GM19043 (cell line): Measurements from ENCODE around the gene TNFRSF14.
"Not testable (repeated sequence)": the region's sequence is repeated elsewhere in the genome, so short reads cannot be mapped to it uniquely, and the experiment has no call there.

ENCODE experiments used
- ATAC-seq: cut with Tn5 transposase; IDR thresholded peaks from one replicate; pipeline ENCODE4 v1.9.1; 2021; ENCODE audit warnings: low read depth; ENCODE audit not compliant: unreplicated experiment

TNFRSF14 gene

GRCh38 chr1:2537784-2538115 is 18.4 kb upstream of the TNFRSF14 start:
- ATAC-seq, result no peak

GRCh38 chr1:2538376-2538775 is 17.8 kb upstream of the TNFRSF14 start:
- ATAC-seq, result no peak

- ATAC-seq, result no peak
Observed at GRCh38 chr1:2538872-2539271, 17.3 kb upstream of the TNFRSF14 start.

- no peak for ATAC-seq
Observed at GRCh38 chr1:2539312-2539907, 16.8 kb upstream of the TNFRSF14 start.

- no peak for ATAC-seq
Observed at GRCh38 chr1:2540816-2541492, 15.2 kb upstream of the TNFRSF14 start.

- ATAC-seq, result no peak
Observed at GRCh38 chr1:2541619-2542245, 14.4 kb upstream of the TNFRSF14 start.

- no peak for ATAC-seq
Observed at GRCh38 chr1:2542246-2542915, 13.8 kb upstream of the TNFRSF14 start.

GRCh38 chr1:2543543-2544092 is 12.6 kb upstream of the TNFRSF14 start:
- no peak for ATAC-seq

GRCh38 chr1:2544093-2544874 is 11.9 kb upstream of the TNFRSF14 start:
- ATAC-seq, result no peak

GRCh38 chr1:2544875-2545640 is 11.1 kb upstream of the TNFRSF14 start:
- ATAC-seq, result no peak

- peak; percentile 23 for ATAC-seq
Observed at GRCh38 chr1:2545754-2546514, 10.2 kb upstream of the TNFRSF14 start.

- peak; percentile 41 for ATAC-seq
Observed at GRCh38 chr1:2546515-2547209, 9.5 kb upstream of the TNFRSF14 start.

- ATAC-seq, result no peak
Observed at GRCh38 chr1:2547210-2548067, 8.7 kb upstream of the TNFRSF14 start.

GRCh38 chr1:2548068-2548589 is 8.0 kb upstream of the TNFRSF14 start:
- peak; percentile 3 for ATAC-seq

GRCh38 chr1:2549367-2550029 is 6.7 kb upstream of the TNFRSF14 start:
- ATAC-seq, result not testable (repeated sequence)

GRCh38 chr1:2550309-2550861 is 5.8 kb upstream of the TNFRSF14 start:
- ATAC-seq, result not testable (repeated sequence)
